ENCODE data around the gene ITPR3. TPM values are rescaled to one million over a fixed set of nuclear protein-coding genes. Genes with fewer than 3 reads are reported as not detected.

ITPR3 gene
- total RNA-seq, 1 experiment from 2014 or later: 86.9 TPM

DNA sequence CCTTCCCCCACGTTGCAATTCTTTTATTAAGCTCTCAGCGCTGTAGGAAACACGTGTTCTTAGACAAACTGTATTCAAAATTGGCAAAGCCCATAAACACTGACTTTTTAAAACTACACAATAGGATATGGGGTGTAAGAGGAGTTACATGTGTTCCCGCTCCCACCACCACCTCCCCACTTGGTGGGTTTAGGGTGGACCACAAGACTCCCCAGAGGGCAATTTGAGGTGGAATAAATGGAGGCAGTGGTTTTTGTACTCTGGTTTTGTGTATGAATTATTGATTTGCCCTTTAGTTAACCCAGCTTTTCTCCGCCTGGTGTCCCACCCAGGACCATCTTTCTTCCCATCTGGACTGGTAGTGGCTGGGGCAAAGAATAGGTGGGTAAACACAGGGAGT, 86.6 kb downstream of the ITPR3 start:
- Mint-ChIP-seq H3K4me3 (ENCODE audit: unreplicated experiment) (no peak overlapping the region), H3K27ac (ENCODE audit: low read depth, unreplicated experiment) (no peak overlapping the region), H3K36me3 (ENCODE audit: insufficient read depth, unreplicated experiment) (peaks cover 44% of the 10 kb centered on the region), H3K27me3 (ENCODE audit: insufficient read depth, unreplicated experiment) (no peaks in the 10 kb centered on the region), H3K4me1 (ENCODE audit: insufficient read depth, unreplicated experiment) (peaks cover 26% of the 10 kb centered on the region), H3K9me3 (ENCODE audit: unreplicated experiment) (no peaks in the 10 kb centered on the region)
- no peak for DNase-seq (ENCODE audit: unreplicated experiment)
- ChIA-PET CTCF (interaction anchor here (0.7 to 1.5 kb wide), 3 partner anchors 17 to 120 kb away, joined by 3 read pairs; no protein-coding TSS in a partner anchor), POLR2A (interaction anchor here (1.8 kb wide), 1 partner anchor 11 kb away, joined by 6 read pairs; no protein-coding TSS in a partner anchor)
- TF ChIP-seq, protein P1, sequence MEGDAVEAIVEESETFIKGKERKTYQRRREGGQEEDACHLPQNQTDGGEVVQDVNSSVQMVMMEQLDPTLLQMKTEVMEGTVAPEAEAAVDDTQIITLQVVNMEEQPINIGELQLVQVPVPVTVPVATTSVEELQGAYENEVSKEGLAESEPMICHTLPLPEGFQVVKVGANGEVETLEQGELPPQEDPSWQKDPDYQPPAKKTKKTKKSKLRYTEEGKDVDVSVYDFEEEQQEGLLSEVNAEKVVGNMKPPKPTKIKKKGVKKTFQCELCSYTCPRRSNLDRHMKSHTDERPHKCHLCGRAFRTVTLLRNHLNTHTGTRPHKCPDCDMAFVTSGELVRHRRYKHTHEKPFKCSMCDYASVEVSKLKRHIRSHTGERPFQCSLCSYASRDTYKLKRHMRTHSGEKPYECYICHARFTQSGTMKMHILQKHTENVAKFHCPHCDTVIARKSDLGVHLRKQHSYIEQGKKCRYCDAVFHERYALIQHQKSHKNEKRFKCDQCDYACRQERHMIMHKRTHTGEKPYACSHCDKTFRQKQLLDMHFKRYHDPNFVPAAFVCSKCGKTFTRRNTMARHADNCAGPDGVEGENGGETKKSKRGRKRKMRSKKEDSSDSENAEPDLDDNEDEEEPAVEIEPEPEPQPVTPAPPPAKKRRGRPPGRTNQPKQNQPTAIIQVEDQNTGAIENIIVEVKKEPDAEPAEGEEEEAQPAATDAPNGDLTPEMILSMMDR (IDR thresholded peaks at IDR 0.05; ENCODE audit: unreplicated experiment): no peak
- intact Hi-C loops (cut with micrococcal nuclease): loop anchor here (10.0 kb wide), 1 partner anchor 283 kb away; the partner anchor contains the start of gene SYNGAP1
- no TSS peak for BruUV-seq (replicated peaks)

DNA sequence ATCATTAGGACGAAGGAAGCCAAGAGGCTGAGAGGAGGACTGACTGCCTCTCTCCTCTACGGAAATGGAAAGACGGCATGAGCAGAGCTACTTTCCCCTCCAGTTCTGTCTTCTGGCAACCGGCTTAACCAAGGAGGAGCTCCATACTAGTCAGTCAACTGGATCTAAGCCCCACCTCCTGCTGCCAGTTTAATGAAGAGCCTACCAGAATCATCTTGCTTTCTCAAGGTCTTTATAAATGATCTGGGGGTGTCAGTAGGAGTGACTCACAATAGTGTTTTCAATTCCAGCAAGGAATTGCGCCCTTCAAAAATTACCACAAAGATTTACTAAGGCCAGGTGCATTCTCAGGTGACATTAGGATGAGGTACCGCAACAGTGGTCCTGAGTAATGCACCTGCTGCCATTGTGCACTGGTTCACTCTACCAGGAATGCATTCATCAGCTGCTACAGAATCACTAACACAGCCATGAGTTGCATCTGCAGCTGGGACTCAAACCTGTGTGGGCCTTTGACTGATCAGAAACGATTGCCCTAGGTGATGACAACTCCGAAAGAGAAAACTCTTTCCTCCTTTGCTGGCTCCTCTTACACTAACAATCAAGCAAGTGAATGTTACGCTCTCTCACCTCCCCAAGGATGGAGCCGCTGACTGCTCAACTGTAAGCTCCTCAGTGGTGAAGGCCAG, 87.5 kb downstream of the ITPR3 start:
- intact Hi-C loops (cut with micrococcal nuclease): loop anchor here (10.0 kb wide), 1 partner anchor 284 kb away; the partner anchor contains the start of gene SYNGAP1
- H3K9me3 Mint-ChIP-seq (ENCODE audit: unreplicated experiment): no peaks in the 10 kb centered on the region
- ChIA-PET CTCF (interaction anchor here (0.6 to 1.5 kb wide), 9 partner anchors 8 to 436 kb away, joined by 3 to 8 read pairs (median 4); no protein-coding TSS in a partner anchor), POLR2A (interaction anchor here (0.8 to 1.8 kb wide), 2 partner anchors 12 to 36 kb away, joined by 3 to 6 read pairs; no protein-coding TSS in a partner anchor)
- no TSS peak for BruUV-seq (replicated peaks)
- H3K4me3 Mint-ChIP-seq (ENCODE audit: unreplicated experiment): no peak overlapping the region
- H3K4me1 Mint-ChIP-seq (ENCODE audit: insufficient read depth, unreplicated experiment): peaks cover 26% of the 10 kb centered on the region
- H3K27ac Mint-ChIP-seq (ENCODE audit: low read depth, unreplicated experiment): no peak overlapping the region
- no peak for DNase-seq (ENCODE audit: unreplicated experiment)
- TF ChIP-seq, protein P1 (IDR thresholded peaks at IDR 0.05; ENCODE audit: unreplicated experiment): no peak
- peaks cover 44% of the 10 kb centered on the region for H3K36me3 Mint-ChIP-seq (ENCODE audit: insufficient read depth, unreplicated experiment)
- no peaks in the 10 kb centered on the region for H3K27me3 Mint-ChIP-seq (ENCODE audit: insufficient read depth, unreplicated experiment)

DNA sequence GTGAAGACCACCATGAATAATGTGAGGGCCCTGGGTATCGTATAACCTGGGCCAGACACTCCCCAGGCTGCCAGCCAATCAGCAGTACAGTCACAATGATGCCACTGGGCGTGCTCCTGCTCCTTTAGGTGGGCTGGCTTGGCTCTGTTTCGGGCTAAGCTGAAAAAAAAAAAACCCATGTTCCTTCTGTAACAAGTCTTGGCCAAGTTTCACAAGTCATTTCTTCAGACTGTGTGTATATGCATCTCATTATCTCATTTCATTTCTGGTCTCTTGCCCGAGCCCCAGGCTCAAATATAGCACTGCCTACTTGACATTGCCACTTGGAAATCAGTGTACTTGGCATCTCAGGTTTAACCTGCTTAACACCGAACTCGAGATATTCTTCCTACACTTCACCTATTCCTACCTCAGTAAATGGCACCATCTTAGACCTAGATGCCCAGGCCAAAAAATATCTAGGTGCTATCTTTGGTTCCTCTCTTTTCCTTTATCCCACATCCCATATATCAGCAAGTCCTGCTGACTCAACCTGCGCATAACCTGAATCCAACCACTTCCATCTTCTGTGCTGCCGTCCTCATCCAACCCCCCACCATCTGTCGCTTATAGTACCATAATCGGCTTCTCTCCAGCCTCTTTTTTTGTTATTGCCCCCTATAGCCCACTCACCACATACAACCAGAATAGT, 88.6 kb downstream of the ITPR3 start:
- H3K27ac Mint-ChIP-seq (ENCODE audit: low read depth, unreplicated experiment): no peak overlapping the region
- intact Hi-C loops (cut with micrococcal nuclease): loop anchor here (10.0 kb wide), 1 partner anchor 285 kb away; the partner anchor contains the start of gene SYNGAP1
- DNase-seq (ENCODE audit: unreplicated experiment): no peak
- POLR2A ChIA-PET: no interaction called here
- peaks cover 26% of the 10 kb centered on the region for H3K4me1 Mint-ChIP-seq (ENCODE audit: insufficient read depth, unreplicated experiment)
- H3K27me3 Mint-ChIP-seq (ENCODE audit: insufficient read depth, unreplicated experiment): no peaks in the 10 kb centered on the region
- TF ChIP-seq, protein P1 (IDR thresholded peaks at IDR 0.05; ENCODE audit: unreplicated experiment): no peak
- CTCF ChIA-PET: interaction anchor here (0.7 to 2.4 kb wide), 8 partner anchors 9 to 454 kb away, joined by 3 to 22 read pairs (median 8); no protein-coding TSS in a partner anchor
- no peaks in the 10 kb centered on the region for H3K9me3 Mint-ChIP-seq (ENCODE audit: unreplicated experiment)
- BruUV-seq (replicated peaks): no TSS peak
- peak overlapping the region; percentile 31 for H3K4me3 Mint-ChIP-seq (ENCODE audit: unreplicated experiment)
- peaks cover 38% of the 10 kb centered on the region for H3K36me3 Mint-ChIP-seq (ENCODE audit: insufficient read depth, unreplicated experiment)

Measured in MCF 10A (cell line).